ENCODE data around the gene ZNF106. TPM values are rescaled to one million over a fixed set of nuclear protein-coding genes. Genes with fewer than 3 reads are reported as not detected.

The ZNF106 gene
- total RNA-seq, 1 experiment from 2014 or later, result 22.6 TPM

DNA sequence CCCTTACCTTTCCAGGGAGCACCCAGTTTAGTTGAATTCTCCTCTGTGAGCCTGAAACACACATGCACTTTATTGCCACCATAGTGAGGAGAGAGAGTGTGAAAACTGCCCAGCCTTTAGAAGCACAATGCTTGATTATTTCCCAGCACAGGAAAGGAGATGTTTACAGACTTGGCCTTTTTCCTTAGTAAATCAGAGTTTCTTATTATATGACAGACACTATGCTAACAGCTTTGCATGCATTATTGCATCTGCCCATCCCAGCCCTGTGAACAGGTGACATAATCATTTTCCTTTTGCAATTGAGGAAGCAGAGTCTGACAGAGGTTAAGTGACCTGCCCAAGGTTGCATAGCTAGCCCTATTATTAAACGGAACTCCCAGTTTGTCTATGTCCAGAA is 95.1 kb downstream of the ZNF106 start:
- H3K4me3 ChIP-seq, result no peak overlapping the region
- no peaks in the 10 kb centered on the region for H3K9me3 ChIP-seq
- DNase-seq, result no peak
- no peaks in the 10 kb centered on the region for H3K27me3 ChIP-seq
- H3K36me3 ChIP-seq, result no peaks in the 10 kb centered on the region

DNA sequence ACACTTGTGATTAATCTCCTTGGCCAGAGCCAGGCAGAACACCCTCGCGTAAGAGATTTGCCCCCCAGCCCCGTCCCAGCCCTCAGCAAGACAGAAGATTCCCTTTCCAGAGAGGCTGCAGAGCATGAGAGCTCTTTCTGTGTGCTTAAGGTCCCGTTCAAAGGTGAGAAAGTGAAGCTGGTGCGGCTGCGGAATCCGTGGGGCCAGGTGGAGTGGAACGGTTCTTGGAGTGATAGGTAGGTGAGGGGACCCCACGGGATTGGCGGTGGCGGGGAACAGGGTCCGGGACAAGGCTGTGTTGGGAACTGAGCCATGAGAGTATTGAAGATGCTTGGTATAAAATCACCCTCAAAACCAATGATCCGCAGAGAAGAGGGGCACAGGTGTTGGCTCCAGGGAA is 96.8 kb downstream of the ZNF106 start:
- Histone ChIP-seq H3K9me3 (no peaks in the 10 kb centered on the region), H3K36me3 (no peaks in the 10 kb centered on the region), H3K4me3 (no peak overlapping the region), H3K27me3 (no peaks in the 10 kb centered on the region)
- DNase-seq, result no peak

DNA sequence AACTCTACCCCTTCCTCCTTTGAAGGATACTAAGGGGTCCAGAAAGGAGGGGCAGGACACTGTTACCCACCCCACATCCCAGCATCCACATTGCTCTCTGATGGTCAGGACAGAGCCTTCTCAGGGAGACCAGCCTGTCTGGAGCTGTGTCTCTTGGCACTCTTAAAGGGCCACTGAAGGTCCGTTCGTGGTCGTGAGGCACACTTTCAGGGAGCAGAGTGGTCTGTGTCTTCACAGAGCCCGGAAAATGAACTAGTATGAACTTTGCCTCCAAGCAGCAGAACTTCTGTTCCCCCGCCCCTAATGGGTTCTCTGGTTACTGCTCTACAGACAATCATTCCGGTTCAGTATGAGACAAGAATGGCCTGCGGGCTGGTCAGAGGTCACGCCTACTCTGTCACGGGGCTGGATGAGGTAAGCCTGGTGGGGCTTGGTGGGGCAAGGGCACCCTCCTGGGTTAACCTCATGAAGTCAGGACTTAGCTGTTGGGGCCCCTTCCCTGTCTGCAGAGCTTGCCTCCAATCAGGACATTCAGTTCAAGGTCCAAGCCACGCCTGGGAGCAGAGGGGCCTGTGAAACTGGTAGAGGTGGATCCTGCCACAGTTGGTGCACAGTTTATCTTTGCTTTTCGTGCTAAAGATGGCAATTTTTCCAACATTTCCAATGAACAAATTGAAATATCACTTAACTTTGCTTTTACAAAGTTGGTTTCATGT is 98.5 kb downstream of the ZNF106 start:
- H3K4me3 ChIP-seq, result no peak overlapping the region
- H3K9me3 ChIP-seq, result no peaks in the 10 kb centered on the region
- DNase-seq, result no peak
- no peaks in the 10 kb centered on the region for H3K27me3 ChIP-seq
- no peaks in the 10 kb centered on the region for H3K36me3 ChIP-seq

DNA sequence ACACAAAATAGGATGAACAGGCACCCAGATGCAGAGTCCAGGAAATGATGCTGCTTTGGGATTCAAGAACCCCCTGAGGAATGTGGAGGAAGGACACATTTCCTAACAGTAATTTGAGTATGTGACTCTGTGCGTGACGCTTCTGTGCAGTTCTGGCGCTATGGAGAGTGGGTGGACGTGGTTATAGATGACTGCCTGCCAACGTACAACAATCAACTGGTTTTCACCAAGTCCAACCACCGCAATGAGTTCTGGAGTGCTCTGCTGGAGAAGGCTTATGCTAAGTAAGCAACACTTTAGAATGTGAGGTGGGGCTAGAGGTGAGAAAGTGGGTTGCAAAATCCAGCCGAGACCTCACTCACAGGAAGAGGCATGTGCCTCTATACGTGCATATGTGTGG is 103.3 kb downstream of the ZNF106 start:
- H3K36me3 ChIP-seq, result no peaks in the 10 kb centered on the region
- H3K4me3 ChIP-seq, result no peak overlapping the region
- DNase-seq, result no peak

DNA sequence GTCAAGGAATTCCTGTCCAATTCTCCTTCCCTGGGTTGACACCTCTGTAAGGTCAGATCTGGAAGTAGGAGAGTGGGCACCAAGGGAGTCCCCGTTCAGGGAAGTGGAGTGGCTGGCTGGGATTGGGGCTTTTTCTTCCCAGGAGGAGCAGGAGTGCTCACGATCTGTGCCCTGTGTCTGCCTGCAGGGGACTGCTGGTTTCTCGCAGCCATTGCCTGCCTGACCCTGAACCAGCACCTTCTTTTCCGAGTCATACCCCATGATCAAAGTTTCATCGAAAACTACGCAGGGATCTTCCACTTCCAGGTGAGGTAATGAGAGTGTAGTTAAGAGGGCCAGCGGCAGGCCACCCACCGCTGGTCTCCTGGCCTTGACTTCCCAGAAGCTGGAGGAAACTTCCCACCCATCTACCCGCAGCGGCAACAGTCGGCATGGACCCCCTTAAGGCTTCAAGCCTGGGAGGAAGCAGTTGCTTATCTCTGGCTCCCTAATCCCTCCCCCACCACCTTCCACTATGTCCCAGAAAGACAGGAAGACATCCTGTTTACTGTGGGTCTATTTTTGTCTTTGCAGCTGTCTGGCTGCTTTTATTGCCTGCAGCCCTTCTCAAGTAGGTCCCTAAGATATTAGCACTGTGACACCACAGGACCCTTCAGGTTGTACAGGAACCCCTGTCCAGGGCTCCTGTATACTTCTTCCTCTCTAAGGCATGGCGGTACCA is 104.8 kb downstream of the ZNF106 start:
- Histone ChIP-seq H3K36me3 (no peaks in the 10 kb centered on the region), H3K9me3 (no peaks in the 10 kb centered on the region), H3K27me3 (no peaks in the 10 kb centered on the region), H3K4me3 (no peak overlapping the region)
- DNase-seq, result no peak

More for the DNA sequence above, 103.3 kb downstream of the ZNF106 start:
- Histone ChIP-seq H3K27me3 (no peaks in the 10 kb centered on the region), H3K9me3 (no peaks in the 10 kb centered on the region)

DNA sequence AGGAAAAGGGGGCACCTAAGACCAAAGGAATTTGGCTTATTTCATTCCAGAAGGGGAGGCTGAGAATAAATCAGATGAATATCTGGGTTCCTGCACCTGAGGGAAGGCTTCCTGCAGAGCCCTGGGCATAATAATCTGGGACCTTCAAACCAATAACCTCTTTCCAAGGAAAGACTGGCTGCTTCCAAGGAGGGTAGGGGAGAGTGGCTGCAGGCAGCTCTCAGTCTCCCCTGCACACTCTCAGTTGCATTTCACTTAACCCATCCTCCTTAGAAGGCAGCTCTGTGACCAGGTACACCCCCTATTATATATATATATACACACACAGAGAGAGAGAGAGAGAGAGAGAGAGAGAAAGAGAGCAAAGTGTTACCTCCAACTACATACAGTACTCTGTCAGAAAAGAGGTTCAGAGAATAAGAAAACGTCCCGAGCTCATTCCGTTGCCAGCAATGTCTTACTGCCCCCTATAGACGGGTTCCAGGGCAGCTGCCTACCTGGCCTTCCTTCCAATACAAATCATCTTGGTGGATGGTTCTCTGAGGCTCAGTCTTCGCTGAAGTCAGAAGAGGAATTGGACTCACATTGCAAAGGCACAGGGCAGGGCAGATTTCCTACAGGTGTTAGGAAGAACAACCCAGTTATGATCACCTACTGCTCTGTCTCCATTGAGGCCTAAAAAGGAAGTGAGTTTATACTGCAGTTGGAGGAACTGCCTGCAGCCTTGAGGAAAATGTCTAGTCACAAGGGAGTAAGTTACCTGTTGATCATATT is 105.5 kb downstream of the ZNF106 start:
- Histone ChIP-seq H3K9me3 (no peaks in the 10 kb centered on the region), H3K4me3 (no peak overlapping the region), H3K36me3 (no peaks in the 10 kb centered on the region), H3K27me3 (no peaks in the 10 kb centered on the region)
- no peak for DNase-seq

DNA sequence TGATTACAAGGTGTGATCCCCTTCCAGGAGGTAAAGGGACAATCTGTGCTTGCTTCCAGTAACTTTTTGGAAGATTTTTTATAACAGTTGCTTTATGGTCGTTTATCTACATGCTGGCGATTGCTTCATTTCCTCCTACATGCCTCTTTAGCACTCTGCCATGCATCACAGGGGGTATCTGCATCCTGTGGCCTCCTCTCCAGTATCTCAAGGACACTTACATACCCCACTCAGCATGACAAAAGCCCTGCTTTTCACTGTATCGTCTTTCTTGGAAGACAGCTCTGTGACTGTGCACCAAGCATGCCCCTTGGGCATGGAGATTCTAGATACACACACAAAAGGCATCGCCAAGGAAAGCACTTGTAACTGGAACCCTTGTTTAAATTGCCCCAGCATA is 106.3 kb downstream of the ZNF106 start:
- Histone ChIP-seq H3K27me3 (no peaks in the 10 kb centered on the region), H3K4me3 (no peak overlapping the region), H3K9me3 (no peaks in the 10 kb centered on the region), H3K36me3 (no peaks in the 10 kb centered on the region)
- no peak for DNase-seq

DNA sequence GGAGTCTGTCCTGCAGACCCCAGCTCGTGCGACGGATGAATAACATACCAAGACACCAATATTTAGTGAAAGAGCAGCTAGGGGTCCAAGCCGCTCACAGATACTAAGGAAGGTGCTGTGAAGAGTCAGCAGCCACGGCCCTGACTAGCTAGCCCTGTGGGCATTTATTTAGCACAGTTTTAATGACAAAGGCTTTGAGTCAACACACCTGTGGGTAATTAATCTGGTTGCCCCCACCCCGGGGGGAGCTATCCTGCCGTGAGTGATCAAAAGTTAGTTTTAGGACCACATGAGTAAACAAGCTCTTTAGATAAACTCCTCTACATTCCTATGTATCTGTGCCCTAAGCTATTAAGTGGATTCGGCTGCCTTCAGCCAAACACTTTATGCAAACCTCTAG is 112.9 kb downstream of the ZNF106 start:
- H3K36me3 ChIP-seq, result no peaks in the 10 kb centered on the region
- H3K27me3 ChIP-seq, result no peaks in the 10 kb centered on the region
- no peak overlapping the region for H3K4me3 ChIP-seq
- no peak for DNase-seq
- peaks cover 2% of the 10 kb centered on the region; the same call in 1 of the 2 replicates for H3K9me3 ChIP-seq

DNA sequence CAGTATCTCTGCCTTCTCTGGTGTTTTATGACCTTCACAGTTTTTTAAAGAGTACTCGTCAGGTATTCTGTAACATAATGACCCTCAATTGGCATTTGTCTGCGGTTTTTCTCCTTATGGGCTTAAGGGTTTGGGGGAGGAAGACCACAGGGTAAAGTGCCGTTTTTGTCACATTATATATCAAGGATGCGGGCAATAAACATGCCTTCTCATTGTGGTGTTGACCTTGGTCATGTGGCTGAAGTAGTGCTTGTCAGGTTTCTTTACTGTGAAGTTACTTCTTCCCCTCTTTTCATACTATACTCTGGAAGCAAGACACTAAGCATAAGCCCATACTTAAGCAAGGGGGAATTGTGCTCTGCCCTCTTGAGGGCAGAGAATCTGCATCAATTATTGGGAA is 115.0 kb downstream of the ZNF106 start:
- peaks cover 2% of the 10 kb centered on the region; the same call in 1 of the 2 replicates for H3K9me3 ChIP-seq
- H3K36me3 ChIP-seq, result no peaks in the 10 kb centered on the region
- H3K4me3 ChIP-seq, result no peak overlapping the region

DNA sequence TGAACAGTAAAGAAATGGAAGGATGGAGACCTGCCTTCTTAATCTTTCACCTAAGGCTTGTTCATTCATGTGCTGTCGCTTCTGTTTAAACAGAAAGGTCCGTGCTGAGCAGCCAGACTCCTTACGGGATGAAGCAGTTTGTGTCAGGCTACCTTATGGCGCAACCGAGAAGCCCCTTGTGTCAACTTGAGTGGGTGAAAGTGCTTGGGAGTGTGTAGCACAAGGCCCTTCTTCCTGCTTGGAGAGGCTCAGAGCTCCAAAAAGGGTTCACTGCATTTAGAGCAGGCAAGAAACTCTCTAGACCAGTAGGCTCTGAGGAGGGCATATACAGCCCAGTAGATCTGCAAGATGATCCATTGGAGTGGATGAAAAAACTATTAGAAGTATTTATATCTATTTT is 115.7 kb downstream of the ZNF106 start:
- Histone ChIP-seq H3K27me3 (no peaks in the 10 kb centered on the region), H3K9me3 (peaks cover 2% of the 10 kb centered on the region; the same call in 1 of the 2 replicates), H3K4me3 (no peak overlapping the region), H3K36me3 (no peaks in the 10 kb centered on the region)
- DNase-seq, result no peak

More for the DNA sequence above, 115.0 kb downstream of the ZNF106 start:
- DNase-seq, result no peak
- H3K27me3 ChIP-seq, result no peaks in the 10 kb centered on the region

DNA sequence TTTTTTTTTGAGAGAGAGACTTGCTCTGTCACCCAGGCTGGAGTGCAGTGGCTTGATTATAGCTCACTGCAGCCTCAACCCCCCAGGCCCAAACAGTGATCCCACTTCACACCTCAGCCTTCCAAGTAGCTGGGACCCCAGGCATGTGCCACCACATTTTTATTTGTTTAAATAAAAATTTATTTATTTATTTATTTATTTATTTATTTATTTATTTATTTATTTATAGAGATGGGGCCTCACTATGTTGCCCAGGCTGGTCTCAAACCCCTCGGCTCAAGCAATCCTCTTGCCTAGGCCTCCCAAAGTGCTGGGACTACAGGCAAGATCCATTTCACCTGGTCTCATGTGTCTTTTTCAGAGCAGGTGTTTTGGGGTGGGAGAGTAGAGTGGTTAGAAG is 116.1 kb downstream of the ZNF106 start:
- Histone ChIP-seq H3K36me3 (no peaks in the 10 kb centered on the region), H3K27me3 (no peaks in the 10 kb centered on the region), H3K4me3 (no peak overlapping the region), H3K9me3 (peaks cover 2% of the 10 kb centered on the region; the same call in 1 of the 2 replicates)
- DNase-seq, result no peak

DNA sequence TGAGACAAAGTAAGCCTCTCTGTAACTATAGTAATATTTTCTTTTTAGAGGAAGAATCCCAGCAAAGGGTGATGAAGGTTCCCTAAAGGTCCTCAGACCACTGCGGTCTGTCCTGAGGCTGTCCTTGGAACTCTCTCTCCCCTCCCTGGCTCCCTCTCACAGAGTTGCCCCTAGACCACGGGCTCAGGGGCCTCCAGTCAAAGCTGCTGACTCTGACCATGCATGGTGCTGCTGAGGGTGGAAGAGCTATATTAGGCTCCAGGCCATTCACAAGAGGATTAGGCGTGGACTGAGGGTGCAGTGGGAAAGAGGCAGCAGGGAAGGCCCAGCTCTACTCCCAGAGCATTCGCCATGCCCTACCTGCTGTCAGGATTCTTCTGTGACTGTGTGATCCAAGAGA is 117.0 kb downstream of the ZNF106 start:
- H3K9me3 ChIP-seq, result peaks cover 2% of the 10 kb centered on the region; the same call in 1 of the 2 replicates
- no peak overlapping the region for H3K4me3 ChIP-seq
- H3K36me3 ChIP-seq, result no peaks in the 10 kb centered on the region
- DNase-seq, result no peak
- H3K27me3 ChIP-seq, result no peaks in the 10 kb centered on the region

DNA sequence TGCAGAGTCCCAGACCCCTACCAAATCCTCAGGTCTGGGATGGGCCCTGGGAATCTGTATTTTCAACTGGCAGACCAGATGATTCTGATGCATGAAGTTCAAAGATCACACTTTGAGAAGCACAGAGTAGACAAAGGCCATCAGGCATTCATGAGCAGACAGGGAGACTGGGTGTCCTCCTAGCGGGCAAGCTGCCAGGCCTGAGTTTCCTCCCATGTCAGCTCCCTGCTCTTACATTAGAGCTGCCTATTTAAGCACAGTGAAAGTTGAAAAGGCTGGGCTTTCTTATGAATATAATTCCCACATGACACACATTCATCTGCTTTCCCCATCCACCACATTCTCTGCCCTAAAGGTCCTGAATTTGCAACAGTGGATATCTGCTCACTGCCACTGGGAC is 117.7 kb downstream of the ZNF106 start:
- no peak for DNase-seq
- Histone ChIP-seq H3K4me3 (no peak overlapping the region), H3K27me3 (no peaks in the 10 kb centered on the region), H3K36me3 (no peaks in the 10 kb centered on the region), H3K9me3 (peaks cover 2% of the 10 kb centered on the region; the same call in 1 of the 2 replicates)

DNA sequence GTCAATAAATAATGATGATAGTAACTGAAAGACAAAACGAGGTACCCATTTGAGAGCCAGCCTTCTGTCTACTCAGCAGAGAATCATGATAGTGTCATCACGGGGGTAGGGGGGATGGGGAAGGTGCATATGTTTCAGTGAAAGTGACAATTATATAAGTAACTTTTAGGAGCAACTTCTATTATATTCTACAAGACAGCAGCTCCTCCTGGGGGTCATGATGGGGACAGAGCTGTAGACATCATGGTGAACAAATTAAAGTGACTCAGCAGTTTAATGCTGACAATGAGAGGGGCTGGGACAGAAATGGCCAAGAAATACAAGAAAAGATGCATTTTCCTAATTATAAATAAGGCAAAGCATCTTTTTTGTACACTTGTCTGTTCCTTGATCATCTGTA is 119.8 kb downstream of the ZNF106 start:
- no peak for DNase-seq
- no peaks in the 10 kb centered on the region for H3K27me3 ChIP-seq
- no peaks in the 10 kb centered on the region for H3K36me3 ChIP-seq
- H3K9me3 ChIP-seq, result no peaks in the 10 kb centered on the region
- no peak overlapping the region for H3K4me3 ChIP-seq

DNA sequence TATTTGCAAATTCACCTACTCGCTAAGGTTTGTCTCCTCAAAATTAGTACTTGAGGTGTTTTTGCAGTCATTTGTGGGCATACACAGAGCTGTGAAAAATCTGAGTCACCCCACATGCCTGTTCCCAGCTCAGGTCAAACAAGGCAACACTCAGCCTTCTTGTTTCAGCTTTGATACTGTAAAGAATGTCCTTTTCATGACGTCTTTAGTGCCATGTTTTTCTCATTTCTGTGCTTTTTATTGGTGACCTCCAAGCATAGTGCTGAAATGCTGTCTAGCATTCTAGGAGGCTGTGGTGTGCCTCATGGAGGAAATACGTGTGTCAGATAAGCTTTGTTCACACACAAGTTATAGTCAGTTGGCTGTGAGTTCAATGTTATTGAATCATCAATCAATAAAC is 122.8 kb downstream of the ZNF106 start:
- Histone ChIP-seq H3K36me3 (no peaks in the 10 kb centered on the region), H3K4me3 (no peak overlapping the region), H3K27me3 (no peaks in the 10 kb centered on the region), H3K9me3 (no peaks in the 10 kb centered on the region)
- no peak for DNase-seq

DNA sequence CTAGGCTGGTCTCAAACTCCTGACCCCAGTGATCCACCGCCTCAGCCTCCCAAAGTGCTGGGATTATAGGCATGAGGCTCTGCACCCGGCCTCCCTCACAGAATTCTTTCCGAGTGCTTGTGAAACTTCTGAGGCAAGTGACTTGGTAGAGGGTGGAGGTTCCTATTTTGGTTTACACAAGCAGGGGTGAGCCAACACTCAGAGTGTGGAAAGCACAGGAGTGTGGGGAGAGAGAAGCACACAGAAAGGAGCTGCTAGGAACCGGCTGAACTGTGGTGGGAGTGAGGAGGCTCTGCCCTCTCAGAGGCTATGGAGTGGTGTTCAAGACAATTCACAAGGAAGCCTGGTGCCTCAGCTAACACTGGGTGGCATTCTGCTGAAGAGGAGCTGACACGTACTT is 123.9 kb downstream of the ZNF106 start:
- H3K9me3 ChIP-seq, result no peaks in the 10 kb centered on the region
- no peaks in the 10 kb centered on the region for H3K36me3 ChIP-seq
- DNase-seq, result no peak
- no peak overlapping the region for H3K4me3 ChIP-seq
- no peaks in the 10 kb centered on the region for H3K27me3 ChIP-seq

DNA sequence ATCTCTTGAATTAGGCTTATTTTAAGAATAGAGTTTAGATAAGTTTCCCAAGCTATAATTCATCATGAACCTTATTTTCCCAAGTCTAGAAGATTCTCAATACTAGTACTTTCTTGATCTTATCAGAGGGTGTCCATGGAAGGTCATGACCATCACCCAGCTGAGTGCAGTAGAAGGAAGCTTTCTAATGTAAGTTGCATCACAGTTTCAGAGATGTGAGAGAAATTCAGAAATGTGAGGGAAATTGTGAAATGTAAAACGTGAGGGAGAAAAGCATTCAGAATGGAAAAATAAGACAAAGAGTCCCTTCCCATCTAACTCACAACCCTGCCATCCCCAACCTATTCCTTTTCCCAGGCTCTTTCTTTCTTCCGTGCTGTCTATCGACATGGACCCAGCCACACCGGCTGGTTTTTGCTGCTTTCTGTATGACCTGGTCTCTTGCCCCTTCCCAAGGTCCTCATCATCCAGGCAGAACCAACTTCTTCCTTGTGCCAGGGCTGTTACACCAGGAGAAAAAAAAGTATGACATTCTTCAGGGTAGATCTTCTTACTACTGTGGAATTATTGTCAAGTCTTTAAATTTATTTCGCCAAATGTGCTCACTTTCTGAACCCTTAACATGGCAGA is 124.9 kb downstream of the ZNF106 start:
- H3K27me3 ChIP-seq, result no peaks in the 10 kb centered on the region
- H3K9me3 ChIP-seq, result no peaks in the 10 kb centered on the region
- no peak for DNase-seq
- H3K4me3 ChIP-seq, result no peak overlapping the region
- H3K36me3 ChIP-seq, result no peaks in the 10 kb centered on the region
